ENCODE measurements around the gene FAM169A.
"Not testable (repeated sequence)": the region's sequence is repeated elsewhere in the genome, so short reads cannot be mapped to it uniquely, and the experiment has no call there.

FAM169A gene

DNA sequence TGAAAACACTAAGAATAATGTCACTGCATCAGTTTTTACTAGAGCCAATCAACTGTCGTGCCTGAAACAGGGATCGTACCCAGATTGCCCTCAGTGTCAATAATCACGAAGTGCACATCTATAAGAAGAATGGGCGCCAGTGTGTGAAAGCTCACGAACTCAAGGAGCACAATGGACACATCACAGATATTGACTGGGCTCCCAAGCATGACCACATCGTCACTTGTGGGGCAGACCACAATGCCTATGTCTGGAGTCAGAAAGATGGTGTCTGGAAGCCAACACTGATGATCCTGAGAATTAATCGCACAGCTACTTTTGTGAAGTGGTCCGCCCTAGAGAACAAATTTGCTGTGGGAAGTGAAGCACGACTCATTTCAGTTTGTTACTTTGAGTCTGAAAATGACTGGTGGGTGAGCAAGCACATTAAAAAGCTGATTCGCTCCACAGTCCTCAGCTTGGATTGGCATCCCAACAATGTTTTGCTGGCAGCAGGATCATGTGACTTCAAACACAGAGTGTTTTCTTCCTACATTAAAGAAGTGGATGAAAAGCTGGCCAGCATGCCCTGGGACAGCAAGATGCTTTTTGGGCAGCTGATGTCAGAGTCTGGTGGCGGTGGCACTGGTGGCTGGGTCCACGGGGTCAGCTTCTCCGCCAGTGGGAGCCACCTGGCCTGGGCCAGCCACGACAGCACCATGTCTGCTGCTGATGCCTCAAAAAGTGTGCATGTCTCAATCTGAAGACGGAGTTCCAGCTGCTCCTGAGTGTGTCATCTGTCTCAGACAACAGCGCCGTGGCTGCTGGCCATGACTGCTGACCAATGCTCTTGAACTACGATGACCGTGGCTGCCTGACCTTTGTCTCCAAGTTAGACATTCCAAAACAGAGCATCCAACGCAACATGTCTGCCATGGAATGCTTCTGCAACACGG is 66.9 kb downstream of the FAM169A start:
- no peak for DNase-seq

DNA sequence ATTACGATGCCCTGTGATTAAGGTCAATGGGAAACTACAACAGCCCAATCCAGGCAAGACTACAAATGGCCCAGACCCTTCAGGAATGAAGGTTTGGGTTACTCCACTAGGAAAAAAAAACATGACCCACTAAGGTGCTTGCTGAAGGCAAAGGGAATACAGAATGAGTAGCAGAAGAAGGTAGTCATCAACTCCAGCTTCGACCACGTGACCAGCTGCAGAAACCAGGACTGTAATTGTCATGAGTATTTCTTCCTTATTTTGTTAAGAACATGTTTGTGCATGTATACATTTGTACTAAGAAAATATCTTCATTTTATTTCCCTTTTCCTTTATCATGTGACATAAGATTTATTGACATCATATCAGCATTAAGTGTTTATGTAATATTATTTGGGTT is 74.5 kb downstream of the FAM169A start:
- peak; percentile 26 for DNase-seq

DNA sequence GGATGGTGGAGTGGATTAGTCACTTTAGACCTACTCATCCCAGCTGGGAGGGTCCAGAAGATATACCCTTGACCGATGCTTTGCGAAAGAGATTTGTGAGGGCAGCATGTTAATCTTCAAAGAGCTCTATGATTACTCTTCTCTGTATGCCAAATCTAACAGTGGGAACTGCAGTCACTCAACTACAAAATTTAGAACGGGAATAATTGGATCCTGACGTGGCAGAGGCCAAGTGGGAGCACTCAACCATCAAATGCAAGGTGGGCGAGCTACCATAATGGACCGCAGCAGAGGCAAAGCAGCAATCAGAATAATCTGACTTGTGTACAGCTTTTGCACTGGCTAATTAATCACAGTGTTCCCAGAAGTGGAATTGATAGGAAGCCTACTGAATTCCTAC is 78.8 kb downstream of the FAM169A start:
- no peak for DNase-seq

DNA sequence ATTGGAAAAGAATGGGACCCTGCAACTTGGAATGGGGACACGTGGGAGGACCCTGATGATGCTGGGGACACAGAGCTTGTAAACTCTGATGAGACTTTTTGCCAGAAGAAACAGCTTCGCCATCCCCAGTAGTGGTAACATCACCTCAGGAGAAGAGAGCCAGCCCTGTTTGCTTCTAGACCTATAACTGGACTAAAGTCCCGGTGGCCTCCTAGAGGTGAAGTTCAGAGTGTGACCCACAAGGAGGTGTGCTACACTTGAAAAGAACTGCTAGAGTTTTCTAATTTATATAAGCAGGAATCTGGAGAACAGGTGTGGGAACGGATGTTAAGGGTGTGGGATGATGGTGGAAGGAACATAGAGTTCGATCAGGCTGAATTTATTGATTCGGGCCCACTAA is 79.3 kb downstream of the FAM169A start:
- DNase-seq = no peak

DNA sequence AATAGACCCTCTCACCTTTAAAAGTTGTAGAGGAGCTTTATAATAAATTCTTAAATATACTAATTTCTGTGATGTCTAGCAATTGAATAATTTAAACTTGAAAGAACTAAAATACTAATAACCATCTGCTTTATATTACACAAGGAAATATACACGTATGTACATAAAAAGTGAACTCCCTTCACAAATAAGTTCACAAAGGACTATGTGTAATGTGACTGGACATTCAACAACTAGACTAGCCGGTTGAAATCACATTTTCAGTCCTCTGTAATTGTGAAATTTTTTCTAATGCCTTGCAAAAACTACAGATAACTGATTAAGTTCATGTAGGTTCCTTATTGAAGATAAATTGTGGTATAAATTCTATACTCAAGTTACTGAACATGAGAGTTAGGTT is 87.6 kb downstream of the FAM169A start:
- DNase-seq = no peak

DNA sequence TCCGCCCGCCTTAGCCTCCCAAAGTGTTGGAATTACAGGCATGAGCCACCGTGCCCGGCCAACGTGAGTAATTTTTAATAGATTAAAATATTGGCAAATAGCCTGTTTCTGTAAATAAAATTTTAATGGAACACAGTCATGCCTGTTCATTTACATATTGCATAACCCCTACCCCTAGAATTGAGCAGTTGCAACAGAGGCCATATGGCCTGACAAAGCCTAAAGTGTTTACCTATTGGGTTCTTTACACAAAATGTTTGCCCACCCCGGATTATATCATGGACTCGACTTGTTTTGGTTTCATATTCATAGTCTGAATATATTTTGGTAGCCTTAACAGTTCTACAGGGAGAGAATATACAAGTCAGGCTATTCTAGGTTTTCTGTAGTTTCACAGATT is 93.8 kb downstream of the FAM169A start:
- DNase-seq = peak; percentile 48

DNA sequence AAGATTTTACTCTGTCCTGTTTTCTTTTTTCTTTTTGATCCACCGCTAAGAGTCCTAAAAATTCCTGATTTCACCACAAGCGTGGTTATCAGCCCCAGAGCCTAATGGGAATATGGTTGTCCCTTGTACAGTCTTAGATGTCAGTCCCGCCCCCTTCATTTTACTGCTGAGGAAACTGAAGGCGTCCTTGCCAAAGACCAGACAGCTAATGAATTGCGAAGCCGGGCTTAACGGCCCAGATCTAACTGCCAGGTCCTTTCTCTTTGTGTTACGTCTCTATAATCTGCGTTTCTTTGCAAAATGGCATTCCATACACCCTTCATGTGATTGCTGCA is 98.6 kb downstream of the FAM169A start:
- peak; percentile 38 for DNase-seq

DNA sequence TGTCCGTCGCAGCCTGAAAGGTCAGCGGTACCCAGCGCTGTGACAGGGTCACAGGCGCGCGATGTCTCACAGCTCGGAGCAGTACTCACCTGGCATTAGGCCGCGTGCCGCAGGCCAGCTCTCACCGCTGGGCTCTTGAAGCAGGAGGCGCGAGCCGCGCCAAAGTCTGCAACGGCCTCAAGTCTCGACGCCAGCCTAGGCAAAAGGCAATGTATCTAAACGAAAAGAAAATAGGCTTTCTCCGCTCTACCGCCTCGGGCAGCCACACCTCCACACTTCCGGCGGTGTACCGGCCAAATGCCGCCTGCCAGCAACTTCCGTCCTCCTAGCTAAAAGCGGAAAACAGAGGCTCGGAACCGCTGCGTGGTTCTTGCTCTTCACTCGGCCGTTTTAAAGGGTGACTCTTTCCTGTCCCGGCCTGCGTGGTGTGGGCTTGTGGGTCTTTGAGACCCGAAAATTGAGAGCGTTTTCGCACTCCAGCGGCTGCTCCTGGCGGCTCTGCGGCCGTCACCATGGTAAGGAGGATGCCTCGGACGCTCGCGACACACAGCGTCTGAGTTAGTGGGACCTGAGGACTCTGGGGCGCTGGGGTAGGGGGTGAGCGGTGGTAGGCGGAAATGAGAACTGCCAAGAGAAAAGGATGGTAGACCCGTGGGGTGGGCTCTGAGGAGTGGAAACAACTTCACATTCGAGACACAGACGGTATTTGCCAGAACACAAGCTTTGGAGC is 99.2 kb downstream of the FAM169A start, which contains the start of the genes GFM2 and NSA2:
Gene GFM2 (minus strand): TSS at position 269 of the 730 bp plus-strand sequence. CDS start 3,375 bp downstream, outside the sequence.
Gene NSA2 (plus strand): TSS at position 401 of the 730 bp plus-strand sequence. CDS start 112 bp downstream, at position 513.
- peak; percentile 90 for DNase-seq

DNA sequence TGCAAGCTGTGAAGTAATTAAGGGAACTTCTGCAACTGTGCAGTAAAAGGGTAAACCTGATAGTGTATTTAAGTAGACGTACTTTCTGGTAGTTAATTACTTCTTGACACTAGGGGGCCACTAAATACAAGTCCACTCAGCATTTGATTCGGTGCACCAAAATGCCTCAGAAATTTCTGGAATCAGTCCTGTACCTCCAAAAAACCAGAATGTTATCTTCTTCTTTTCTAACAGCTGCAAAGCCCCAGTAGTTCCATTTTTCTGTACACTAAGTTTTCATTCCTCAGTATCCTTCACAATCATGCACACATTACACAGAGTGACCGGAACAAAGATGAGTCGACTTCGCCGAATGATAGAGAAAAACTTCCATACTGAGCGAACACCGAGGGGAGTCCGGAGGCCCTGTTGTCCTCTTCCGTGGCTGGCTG is 99.8 kb downstream of the FAM169A start:
- peak; percentile 78 for DNase-seq

DNA sequence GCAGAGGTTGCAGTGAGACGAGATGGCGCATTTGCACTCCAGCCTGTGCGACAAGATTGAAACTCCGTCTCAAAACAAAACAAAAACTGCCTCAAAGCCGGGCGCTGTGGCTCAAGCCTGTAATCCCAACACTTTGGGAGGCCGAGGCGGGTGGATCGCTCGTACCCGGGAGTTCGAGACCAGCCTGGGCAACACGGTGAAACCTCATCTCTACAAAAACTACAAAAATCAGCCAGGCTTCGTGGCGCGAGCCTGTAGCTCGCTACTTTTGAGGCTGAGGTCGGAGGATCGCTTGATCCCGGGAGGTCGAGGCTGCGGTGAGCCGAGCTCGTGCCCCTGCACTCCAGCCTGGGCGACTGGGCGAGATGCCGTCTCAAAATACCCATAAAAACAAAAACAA is 100.3 kb downstream of the FAM169A start:
- DNase-seq = no peak

DNA sequence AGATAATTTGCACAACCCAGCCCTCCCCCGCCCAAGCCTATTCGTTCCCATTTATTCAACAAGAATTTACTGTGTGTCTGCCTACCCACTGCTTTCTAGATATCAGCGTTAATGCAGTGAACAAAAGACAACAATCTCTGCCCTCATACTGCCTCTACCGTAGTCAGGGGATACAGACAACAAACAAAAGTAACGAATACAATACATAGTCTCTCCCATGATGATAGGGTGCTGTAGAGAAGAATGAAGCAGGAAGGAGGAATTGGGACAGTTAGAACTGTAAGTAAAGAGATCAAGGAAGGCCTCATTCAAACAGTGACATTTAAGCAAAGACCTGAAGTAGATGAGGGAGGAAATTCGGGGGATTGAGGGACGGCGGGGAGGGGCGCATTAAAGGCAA is 101.0 kb downstream of the FAM169A start:
- no peak for DNase-seq

DNA sequence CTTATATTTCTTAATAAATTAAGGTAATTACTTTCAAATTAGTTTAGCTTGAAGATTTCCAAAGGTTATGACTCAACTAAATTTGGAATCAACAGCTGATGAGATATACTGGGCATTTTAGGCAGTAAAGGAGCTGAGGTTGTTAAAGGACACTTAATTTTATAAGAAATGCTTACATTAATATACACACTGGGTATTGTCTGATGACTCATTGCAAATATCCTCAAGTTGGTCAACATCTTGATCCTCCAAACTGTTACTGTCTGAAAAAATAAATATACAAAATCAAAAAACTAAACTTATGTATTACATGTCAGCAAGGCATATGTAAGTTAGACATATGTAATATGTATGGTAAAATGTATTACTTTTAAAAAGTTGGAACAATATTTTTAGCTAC is 102.7 kb downstream of the FAM169A start:
- DNase-seq = no peak

DNA sequence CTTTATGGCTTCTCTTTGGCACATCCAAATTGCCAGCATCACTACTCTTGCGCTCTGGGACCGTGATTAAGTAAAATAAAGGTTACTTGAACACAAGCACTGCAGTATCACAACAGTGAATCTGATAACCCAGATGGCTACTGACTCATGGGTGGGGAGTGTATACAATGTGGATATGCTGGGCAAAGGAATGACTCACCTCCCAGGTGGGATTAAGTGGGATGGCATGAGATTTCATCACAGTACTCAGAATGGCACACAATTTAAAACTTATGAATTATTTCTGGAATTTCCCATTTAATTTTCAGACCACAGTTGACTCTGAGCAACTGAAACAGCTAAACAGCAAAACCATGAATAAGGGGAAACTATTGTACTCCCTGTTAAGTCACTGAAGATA is 103.6 kb downstream of the FAM169A start:
- no peak for DNase-seq

DNA sequence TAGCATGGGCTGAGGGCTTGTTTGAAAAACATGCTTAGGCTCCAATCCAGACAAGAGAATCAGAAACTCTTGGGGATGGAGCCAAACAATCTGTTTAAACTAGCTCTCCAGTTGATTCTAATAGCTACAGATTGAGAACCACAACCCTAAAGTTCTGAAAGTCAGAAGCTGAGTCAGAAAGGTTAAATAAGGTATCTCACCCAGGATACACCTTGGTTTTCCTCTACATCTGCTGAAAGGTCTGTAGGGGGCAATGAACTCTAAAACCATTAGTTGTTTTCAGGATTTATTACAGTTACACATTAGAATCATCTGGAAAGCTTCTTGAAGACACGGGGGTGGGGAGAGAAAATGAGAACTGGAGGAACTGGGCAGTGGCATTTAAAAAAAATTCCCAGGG is 104.9 kb downstream of the FAM169A start:
- DNase-seq = no peak

DNA sequence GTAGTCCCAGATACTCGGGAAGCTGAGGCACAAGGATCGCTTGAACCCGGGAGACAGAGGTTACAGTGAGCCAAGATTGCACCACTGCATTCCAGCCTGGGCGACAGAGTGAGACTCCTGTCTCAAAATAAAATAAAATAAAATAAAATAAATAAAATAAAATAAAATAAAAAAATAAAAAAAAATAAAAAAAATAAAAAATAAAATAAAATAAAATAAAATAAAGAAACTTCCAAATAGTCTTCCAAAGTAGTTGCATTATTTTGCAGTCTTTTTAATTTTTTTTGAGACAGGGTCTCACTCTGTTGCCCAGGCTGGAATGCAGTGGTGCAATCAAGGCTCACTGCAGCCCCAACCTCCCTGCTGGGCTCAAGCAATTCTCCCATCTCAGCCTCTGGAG is 117.4 kb downstream of the FAM169A start:
- not testable (repeated sequence) for DNase-seq

DNA sequence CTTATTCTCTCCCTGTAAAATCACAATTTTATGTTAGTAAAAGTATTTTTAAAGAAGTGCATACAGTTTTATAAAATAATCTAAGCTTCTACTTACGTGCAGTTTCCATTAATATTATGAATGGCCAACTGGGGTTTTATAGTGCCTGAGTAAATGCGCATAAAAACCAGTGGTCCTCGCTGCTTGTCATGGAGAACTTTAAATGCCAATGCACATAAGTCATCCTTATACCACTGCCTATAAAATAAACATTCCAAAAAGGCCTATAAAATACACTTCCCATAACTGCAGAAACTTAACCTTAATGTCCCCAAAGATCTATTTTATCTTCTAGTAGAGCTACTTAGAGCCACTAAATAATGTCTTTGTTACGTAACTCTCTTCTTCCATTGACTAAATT is 127.8 kb downstream of the FAM169A start:
- no peak for DNase-seq

DNA sequence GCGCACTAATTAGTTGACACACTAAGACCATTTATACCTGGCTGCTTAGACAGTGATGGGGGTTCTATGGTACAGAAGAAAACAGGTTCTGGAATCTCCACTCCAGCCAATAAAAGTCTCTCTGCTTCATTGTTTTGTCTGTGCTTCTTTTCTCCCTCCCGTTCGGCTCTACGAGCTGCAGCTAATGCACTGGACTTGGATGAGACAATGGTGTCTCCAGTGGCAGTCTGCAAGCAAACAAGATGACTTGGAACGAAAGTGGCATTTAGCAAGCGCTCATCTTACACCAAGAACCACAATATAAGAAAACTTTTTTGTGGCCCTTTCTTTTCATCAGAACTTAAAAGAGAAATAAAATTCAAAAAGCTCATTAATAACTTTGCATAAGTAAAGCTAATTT is 129.4 kb downstream of the FAM169A start:
- DNase-seq = no peak

All from MV-4-11 (cell line).